Measurements from ENCODE around the gene S100A1. TPM values are rescaled to one million over a fixed set of nuclear protein-coding genes. Genes with fewer than 3 reads are reported as not detected.

Gene S100A1
- total RNA-seq, 1 donor from 2014 or later: 5.6 TPM

Other genes starting within 250 kb of the S100A1 start
- gene S100A8, start 237.4 kb upstream of the S100A1 start, total RNA-seq: 337 TPM
- gene S100A7A, start 211.9 kb upstream of the S100A1 start, total RNA-seq: 0.30 TPM
- 130 TPM for gene S100A7, start 167.8 kb upstream of the S100A1 start, total RNA-seq
- 161 TPM for gene S100A6, start 92.4 kb upstream of the S100A1 start, total RNA-seq
- gene S100A5, start 87.5 kb upstream of the S100A1 start, total RNA-seq: not detected
- 102 TPM for gene S100A4, start 82.6 kb upstream of the S100A1 start, total RNA-seq
- gene S100A3, start 79.2 kb upstream of the S100A1 start, total RNA-seq: 36.0 TPM
- 71.6 TPM for gene S100A2, start 62.6 kb upstream of the S100A1 start, total RNA-seq
- gene S100A16, start 15.3 kb upstream of the S100A1 start, total RNA-seq: 103 TPM
- gene S100A14, start 12.1 kb upstream of the S100A1 start, total RNA-seq: 141 TPM
- 17.8 TPM for gene S100A13, start 929 bp upstream of the S100A1 start, total RNA-seq
- 52.1 TPM for gene CHTOP, start 5.6 kb downstream of the S100A1 start, total RNA-seq
- gene SNAPIN, start 30.3 kb downstream of the S100A1 start, total RNA-seq: 33.2 TPM
- gene ILF2, start 42.6 kb downstream of the S100A1 start, total RNA-seq: 134 TPM
- gene NPR1, start 50.3 kb downstream of the S100A1 start, total RNA-seq: 10.6 TPM
- 40.5 TPM for gene INTS3, start 99.6 kb downstream of the S100A1 start, total RNA-seq
- gene SLC27A3, start 147.0 kb downstream of the S100A1 start, total RNA-seq: 25.0 TPM